ENCODE results near the gene POC1A.
A peak's percentile ranks its signal among the peaks of the same experiment; 100 is the strongest.

The POC1A gene

GRCh38 chr3:52092271-52092660 lies 62.0 kb downstream of the POC1A start:
- no peak overlapping the region for H3K27ac ChIP-seq (ENCODE audit: low read depth, low read length, severe bottlenecking)

GRCh38 chr3:52091586-52092270 lies 62.5 kb downstream of the POC1A start:
- peaks cover 22% of the 10 kb centered on the region for H3K36me3 ChIP-seq (ENCODE audit: control insufficient read depth, insufficient read depth, low read length)
- 86 to 100% methylated on average over 4 to 5 of the region's 5 CpGs for WGBS, 2 experiments (ENCODE audit: insufficient coverage in 2 of 2)
- H3K4me1 ChIP-seq (ENCODE audit: control insufficient read depth, insufficient read depth, low read length, poor library complexity, severe bottlenecking): peaks cover 65% of the 10 kb centered on the region
- H3K27ac ChIP-seq (ENCODE audit: low read depth, low read length, severe bottlenecking): peak overlapping the region; percentile 96
- no peaks in the 10 kb centered on the region for H3K9me3 ChIP-seq (ENCODE audit: control insufficient read depth, low read length)
- H3K4me3 ChIP-seq (ENCODE audit: extremely low read depth, insufficient read depth, low read length, poor library complexity, severe bottlenecking): no peak overlapping the region

More at GRCh38 chr3:52092271-52092660, 62.0 kb downstream of the POC1A start:
- no CpG with 5 or more reads among the region's 1 CpG for WGBS, 2 experiments (ENCODE audit: insufficient coverage in 2 of 2)
- Histone ChIP-seq H3K4me1 (ENCODE audit: control insufficient read depth, insufficient read depth, low read length, poor library complexity, severe bottlenecking) (peaks cover 60% of the 10 kb centered on the region), H3K9me3 (ENCODE audit: control insufficient read depth, low read length) (no peaks in the 10 kb centered on the region), H3K4me3 (ENCODE audit: extremely low read depth, insufficient read depth, low read length, poor library complexity, severe bottlenecking) (no peak overlapping the region), H3K36me3 (ENCODE audit: control insufficient read depth, insufficient read depth, low read length) (peaks cover 25% of the 10 kb centered on the region)

- H3K4me1 ChIP-seq (ENCODE audit: control insufficient read depth, insufficient read depth, low read length, poor library complexity, severe bottlenecking): peaks cover 65% of the 10 kb centered on the region
These were observed 63.2 kb downstream of the POC1A start for GRCh38 chr3:52090933-52091468.

GRCh38 chr3:52090131-52090932 lies 63.9 kb downstream of the POC1A start:
- H3K4me3 ChIP-seq (ENCODE audit: extremely low read depth, insufficient read depth, low read length, poor library complexity, severe bottlenecking): no peak overlapping the region
- peaks cover 10% of the 10 kb centered on the region for H3K36me3 ChIP-seq (ENCODE audit: control insufficient read depth, insufficient read depth, low read length)
- no peaks in the 10 kb centered on the region for H3K9me3 ChIP-seq (ENCODE audit: control insufficient read depth, low read length)
- WGBS, 2 experiments (ENCODE audit: insufficient coverage in 2 of 2): 91 to 93% methylated on average over 11 to 12 of the region's 12 CpGs
- peaks cover 65% of the 10 kb centered on the region for H3K4me1 ChIP-seq (ENCODE audit: control insufficient read depth, insufficient read depth, low read length, poor library complexity, severe bottlenecking)
- H3K27ac ChIP-seq (ENCODE audit: low read depth, low read length, severe bottlenecking): peak overlapping the region; percentile 96

More at GRCh38 chr3:52090933-52091468, 63.2 kb downstream of the POC1A start:
- WGBS, 2 experiments (ENCODE audit: insufficient coverage in 2 of 2): 82 to 100% methylated on average over 1 to 8 of the region's 8 CpGs
- Histone ChIP-seq H3K36me3 (ENCODE audit: control insufficient read depth, insufficient read depth, low read length) (peaks cover 15% of the 10 kb centered on the region), H3K27ac (ENCODE audit: low read depth, low read length, severe bottlenecking) (peak overlapping the region; percentile 96), H3K4me3 (ENCODE audit: extremely low read depth, insufficient read depth, low read length, poor library complexity, severe bottlenecking) (no peak overlapping the region), H3K9me3 (ENCODE audit: control insufficient read depth, low read length) (no peaks in the 10 kb centered on the region)

- H3K4me1 ChIP-seq (ENCODE audit: control insufficient read depth, insufficient read depth, low read length, poor library complexity, severe bottlenecking): peaks cover 65% of the 10 kb centered on the region
- peak overlapping the region; percentile 96 for H3K27ac ChIP-seq (ENCODE audit: low read depth, low read length, severe bottlenecking)
- peaks cover 4% of the 10 kb centered on the region for H3K36me3 ChIP-seq (ENCODE audit: control insufficient read depth, insufficient read depth, low read length)
- H3K9me3 ChIP-seq (ENCODE audit: control insufficient read depth, low read length): no peaks in the 10 kb centered on the region
- no peak overlapping the region for H3K4me3 ChIP-seq (ENCODE audit: extremely low read depth, insufficient read depth, low read length, poor library complexity, severe bottlenecking)
- WGBS, 2 experiments (ENCODE audit: insufficient coverage in 2 of 2): 88 to 89% methylated on average over 1 of the region's 4 CpGs
These were observed 64.5 kb downstream of the POC1A start for GRCh38 chr3:52089691-52090090.

GRCh38 chr3:52088445-52089367 lies 65.5 kb downstream of the POC1A start:
- H3K4me1 ChIP-seq (ENCODE audit: control insufficient read depth, insufficient read depth, low read length, poor library complexity, severe bottlenecking): peaks cover 59% of the 10 kb centered on the region
- peak overlapping the region; percentile 96 for H3K27ac ChIP-seq (ENCODE audit: low read depth, low read length, severe bottlenecking)
- H3K4me3 ChIP-seq (ENCODE audit: extremely low read depth, insufficient read depth, low read length, poor library complexity, severe bottlenecking): no peak overlapping the region
- no peaks in the 10 kb centered on the region for H3K9me3 ChIP-seq (ENCODE audit: control insufficient read depth, low read length)
- 86 to 91% methylated on average over 13 to 14 of the region's 17 CpGs for WGBS, 2 experiments (ENCODE audit: insufficient coverage in 2 of 2)
- H3K36me3 ChIP-seq (ENCODE audit: control insufficient read depth, insufficient read depth, low read length): peaks cover 4% of the 10 kb centered on the region

GRCh38 chr3:52087731-52088130 lies 66.5 kb downstream of the POC1A start:
- H3K4me3 ChIP-seq (ENCODE audit: extremely low read depth, insufficient read depth, low read length, poor library complexity, severe bottlenecking): no peak overlapping the region

GRCh38 chr3:52086976-52087663 lies 67.1 kb downstream of the POC1A start:
- H3K9me3 ChIP-seq (ENCODE audit: control insufficient read depth, low read length): no peaks in the 10 kb centered on the region
- H3K36me3 ChIP-seq (ENCODE audit: control insufficient read depth, insufficient read depth, low read length): peaks cover 4% of the 10 kb centered on the region
- H3K4me3 ChIP-seq (ENCODE audit: extremely low read depth, insufficient read depth, low read length, poor library complexity, severe bottlenecking): no peak overlapping the region
- WGBS, 2 experiments (ENCODE audit: insufficient coverage in 2 of 2): 89 to 100% methylated on average over 6 of the region's 8 CpGs
- no peak overlapping the region for H3K27ac ChIP-seq (ENCODE audit: low read depth, low read length, severe bottlenecking)
- H3K4me1 ChIP-seq (ENCODE audit: control insufficient read depth, insufficient read depth, low read length, poor library complexity, severe bottlenecking): peaks cover 52% of the 10 kb centered on the region

More at GRCh38 chr3:52087731-52088130, 66.5 kb downstream of the POC1A start:
- WGBS, 2 experiments (ENCODE audit: insufficient coverage in 2 of 2): 95 to 97% methylated on average over 2 to 3 of the region's 3 CpGs
- Histone ChIP-seq H3K27ac (ENCODE audit: low read depth, low read length, severe bottlenecking) (no peak overlapping the region), H3K9me3 (ENCODE audit: control insufficient read depth, low read length) (no peaks in the 10 kb centered on the region), H3K36me3 (ENCODE audit: control insufficient read depth, insufficient read depth, low read length) (peaks cover 4% of the 10 kb centered on the region), H3K4me1 (ENCODE audit: control insufficient read depth, insufficient read depth, low read length, poor library complexity, severe bottlenecking) (peaks cover 52% of the 10 kb centered on the region)

GRCh38 chr3:52086461-52086860 lies 67.8 kb downstream of the POC1A start:
- H3K27ac ChIP-seq (ENCODE audit: low read depth, low read length, severe bottlenecking): no peak overlapping the region
- no peaks in the 10 kb centered on the region for H3K9me3 ChIP-seq (ENCODE audit: control insufficient read depth, low read length)
- peaks cover 4% of the 10 kb centered on the region for H3K36me3 ChIP-seq (ENCODE audit: control insufficient read depth, insufficient read depth, low read length)
- no peak overlapping the region for H3K4me3 ChIP-seq (ENCODE audit: extremely low read depth, insufficient read depth, low read length, poor library complexity, severe bottlenecking)
- peaks cover 46% of the 10 kb centered on the region for H3K4me1 ChIP-seq (ENCODE audit: control insufficient read depth, insufficient read depth, low read length, poor library complexity, severe bottlenecking)
- 87 to 96% methylated on average over 4 to 6 of the region's 6 CpGs for WGBS, 2 experiments (ENCODE audit: insufficient coverage in 2 of 2)
